GM12891 (cell line): ENCODE results near the gene GNPDA2.

Experiments used
- POLR2A ChIP-seq: IDR thresholded peaks from 2 replicates; pipeline ENCODE4 v1.6.1; 2011; ENCODE audit warnings: low read depth, low read length, control low read depth
- POLR2AphosphoS5 ChIP-seq: IDR thresholded peaks from 2 replicates; pipeline ENCODE4 v1.6.1; 2011; ENCODE audit warnings: low read depth, low read length, control low read depth
- POU2F2 ChIP-seq: IDR thresholded peaks from 2 replicates; pipeline ENCODE4 v1.6.1; 2011; ENCODE audit warnings: low read depth, mild to moderate bottlenecking, control low read depth, low read length, moderate library complexity
- SPI1 ChIP-seq: IDR thresholded peaks from 2 replicates; pipeline ENCODE4 v1.6.1; 2011; ENCODE audit warnings: low read depth, low read length, control low read depth
- TAF1 ChIP-seq: IDR thresholded peaks from 2 replicates; pipeline ENCODE4 v1.6.1; 2011; ENCODE audit warnings: low read depth, low read length, control low read depth

GRCh38 chr4:44684648-44685047 lies 41.7 kb downstream of the GNPDA2 start:
- no peak for TF ChIP-seq POLR2AphosphoS5
- no peak for TF ChIP-seq POLR2A
- TF ChIP-seq POU2F2: no peak
- TF ChIP-seq TAF1: no peak
- TF ChIP-seq SPI1: no peak
